ENCODE results near the gene SRM. TPM values are rescaled to one million over a fixed set of nuclear protein-coding genes. Genes with fewer than 3 reads are reported as not detected.

The SRM gene
- total and polyA plus RNA-seq, 2 of the 13 experiments (the other 11 are each of a cell fraction or from before 2014, with no cell fraction given) = 27.9 to 31.8 TPM

- TF ChIP-seq SNAI1 (CRISPR knock-in tag; IDR thresholded peaks at IDR 0.05; ENCODE audit: borderline replicate concordance) = 0 out of 2 replicates have a peak, but pooled peaks have one; percentile 78
- peak; percentile 98 for TF ChIP-seq ZNF333 (CRISPR knock-in tag; IDR thresholded peaks at IDR 0.05; ENCODE audit: borderline replicate concordance)
- TF ChIP-seq FUBP1 (CRISPR knock-in tag; IDR thresholded peaks at IDR 0.05; ENCODE audit: borderline replicate concordance) = no peak
- TF ChIP-seq AGO1 (IDR thresholded peaks at IDR 0.05; ENCODE audit: low read depth, low read length, poor library complexity, severe bottlenecking) = peak; percentile 72
- TF ChIP-seq ZNF605 (CRISPR knock-in tag; IDR thresholded peaks at IDR 0.05) = peak; percentile 92
- TF ChIP-seq, protein P1, sequence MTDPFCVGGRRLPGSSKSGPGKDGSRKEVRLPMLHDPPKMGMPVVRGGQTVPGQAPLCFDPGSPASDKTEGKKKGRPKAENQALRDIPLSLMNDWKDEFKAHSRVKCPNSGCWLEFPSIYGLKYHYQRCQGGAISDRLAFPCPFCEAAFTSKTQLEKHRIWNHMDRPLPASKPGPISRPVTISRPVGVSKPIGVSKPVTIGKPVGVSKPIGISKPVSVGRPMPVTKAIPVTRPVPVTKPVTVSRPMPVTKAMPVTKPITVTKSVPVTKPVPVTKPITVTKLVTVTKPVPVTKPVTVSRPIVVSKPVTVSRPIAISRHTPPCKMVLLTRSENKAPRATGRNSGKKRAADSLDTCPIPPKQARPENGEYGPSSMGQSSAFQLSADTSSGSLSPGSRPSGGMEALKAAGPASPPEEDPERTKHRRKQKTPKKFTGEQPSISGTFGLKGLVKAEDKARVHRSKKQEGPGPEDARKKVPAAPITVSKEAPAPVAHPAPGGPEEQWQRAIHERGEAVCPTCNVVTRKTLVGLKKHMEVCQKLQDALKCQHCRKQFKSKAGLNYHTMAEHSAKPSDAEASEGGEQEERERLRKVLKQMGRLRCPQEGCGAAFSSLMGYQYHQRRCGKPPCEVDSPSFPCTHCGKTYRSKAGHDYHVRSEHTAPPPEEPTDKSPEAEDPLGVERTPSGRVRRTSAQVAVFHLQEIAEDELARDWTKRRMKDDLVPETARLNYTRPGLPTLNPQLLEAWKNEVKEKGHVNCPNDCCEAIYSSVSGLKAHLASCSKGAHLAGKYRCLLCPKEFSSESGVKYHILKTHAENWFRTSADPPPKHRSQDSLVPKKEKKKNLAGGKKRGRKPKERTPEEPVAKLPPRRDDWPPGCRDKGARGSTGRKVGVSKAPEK (CRISPR knock-in tag; IDR thresholded peaks at IDR 0.05; ENCODE audit: borderline replicate concordance) = no peak
- peak; percentile 90 for TF ChIP-seq ATF7 (IDR thresholded peaks at IDR 0.05)
- TF ChIP-seq ATF7 (CRISPR knock-in tag; IDR thresholded peaks at IDR 0.05) = no peak
- TF ChIP-seq, protein P2, sequence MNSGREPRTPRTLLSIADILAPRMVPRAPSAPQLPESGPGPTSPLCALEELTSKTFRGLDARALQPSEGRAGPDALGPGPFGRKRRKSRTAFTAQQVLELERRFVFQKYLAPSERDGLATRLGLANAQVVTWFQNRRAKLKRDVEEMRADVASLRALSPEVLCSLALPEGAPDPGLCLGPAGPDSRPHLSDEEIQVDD (CRISPR knock-in tag; IDR thresholded peaks at IDR 0.05; ENCODE audit: borderline replicate concordance) = peak; percentile 48; the same call in 1 of the 2 replicates
- peak; percentile 59; the same call in 1 of the 2 replicates for TF ChIP-seq ELF4 (CRISPR knock-in tag; IDR thresholded peaks at IDR 0.05; ENCODE audit: borderline replicate concordance)
- TF ChIP-seq, protein P3, sequence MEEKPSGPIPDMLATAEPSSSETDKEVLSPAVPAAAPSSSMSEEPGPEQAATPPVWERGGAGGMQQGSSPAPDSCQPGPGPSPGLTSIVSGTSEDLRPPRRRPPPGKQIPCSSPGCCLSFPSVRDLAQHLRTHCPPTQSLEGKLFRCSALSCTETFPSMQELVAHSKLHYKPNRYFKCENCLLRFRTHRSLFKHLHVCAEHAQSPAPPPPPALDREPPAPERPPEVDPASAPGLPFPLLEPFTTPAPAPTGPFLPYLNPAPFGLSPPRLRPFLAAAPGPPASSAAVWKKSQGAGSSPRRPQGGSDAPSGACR (CRISPR knock-in tag; IDR thresholded peaks at IDR 0.05) = peak; percentile 77; the same call in 1 of the 2 replicates
- TF ChIP-seq, protein P4, sequence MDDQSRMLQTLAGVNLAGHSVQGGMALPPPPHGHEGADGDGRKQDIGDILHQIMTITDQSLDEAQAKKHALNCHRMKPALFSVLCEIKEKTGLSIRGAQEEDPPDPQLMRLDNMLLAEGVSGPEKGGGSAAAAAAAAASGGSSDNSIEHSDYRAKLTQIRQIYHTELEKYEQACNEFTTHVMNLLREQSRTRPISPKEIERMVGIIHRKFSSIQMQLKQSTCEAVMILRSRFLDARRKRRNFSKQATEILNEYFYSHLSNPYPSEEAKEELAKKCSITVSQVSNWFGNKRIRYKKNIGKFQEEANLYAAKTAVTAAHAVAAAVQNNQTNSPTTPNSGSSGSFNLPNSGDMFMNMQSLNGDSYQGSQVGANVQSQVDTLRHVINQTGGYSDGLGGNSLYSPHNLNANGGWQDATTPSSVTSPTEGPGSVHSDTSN (CRISPR knock-in tag; IDR thresholded peaks at IDR 0.05; ENCODE audit: borderline replicate concordance) = 0 out of 2 replicates have a peak, but pooled peaks have one; percentile 24
- TF ChIP-seq ZNF547 (CRISPR knock-in tag; IDR thresholded peaks at IDR 0.05) = no peak; the same call in 1 of the 2 replicates
- peak; percentile 34; the same call in 1 of the 2 replicates for TF ChIP-seq ZBTB33 (CRISPR knock-in tag; IDR thresholded peaks at IDR 0.05)
- TF ChIP-seq NCOA2 (CRISPR knock-in tag; IDR thresholded peaks at IDR 0.05) = peak; percentile 40; the same call in 1 of the 2 replicates
- TF ChIP-seq CEBPB (IDR thresholded peaks at IDR 0.05; ENCODE audit: borderline replicate concordance, low read depth, low read length) = no peak
- 0 out of 2 replicates have a peak, but pooled peaks have one; percentile 33 for TF ChIP-seq ZNF737 (CRISPR knock-in tag; IDR thresholded peaks at IDR 0.05; ENCODE audit: borderline replicate concordance)
- no peak for TF ChIP-seq PPARG (CRISPR knock-in tag; conservative IDR thresholded peaks at IDR 0.05)
Measured at GRCh38 chr1:11012260-11013159, 47.3 kb downstream of the SRM start, which contains the start of gene TARDBP (continued).
